Transverse colon (tissue), 4 donors: ENCODE data around the gene CDK5RAP2.

Source experiments
- CTCF ChIP-seq, 5 experiments: fragments of 200-600 bp in 3 of 5; fragments of 450-650 bp in 2 of 5; sonication (generic) in 3 of 5; IDR thresholded peaks; 1 replicate in 2 of 5; 2 replicates in 3 of 5; pipeline ENCODE4 v1.5.1; 2016 to 2017; ENCODE audit warnings: antibody characterized with exemption in 5 of 5, inconsistent platforms in 3 of 5, mild to moderate bottlenecking in 2 of 5, moderate library complexity in 1 of 5
- POLR2A ChIP-seq: fragments of 450-650 bp; IDR thresholded peaks from one replicate; pipeline ENCODE4 v1.6.1; 2016; ENCODE audit warnings: antibody characterized with exemption, mild to moderate bottlenecking, moderate library complexity
- POLR2AphosphoS5 ChIP-seq, 3 donors: sonication (generic); formaldehyde crosslinking; IDR thresholded peaks; one replicate each; pipeline ENCODE4 v1.6.1; 2016; ENCODE audit warnings: antibody characterized with exemption in 3 of 3

- no peak for TF ChIP-seq POLR2AphosphoS5 (IDR thresholded peaks at IDR 0.05)
- TF ChIP-seq CTCF (IDR thresholded peaks at IDR 0.05), result no peak
- no peak for TF ChIP-seq POLR2A
These were observed 125.5 kb downstream of the CDK5RAP2 start for GRCh38 chr9:120454467-120454866.
